ENCODE data around the gene THBS2. TPM values are rescaled to one million over a fixed set of nuclear protein-coding genes. Genes with fewer than 3 reads are reported as not detected.

The THBS2 gene
- total RNA-seq, 1 donor from 2014 or later, result 86.4 TPM

DNA sequence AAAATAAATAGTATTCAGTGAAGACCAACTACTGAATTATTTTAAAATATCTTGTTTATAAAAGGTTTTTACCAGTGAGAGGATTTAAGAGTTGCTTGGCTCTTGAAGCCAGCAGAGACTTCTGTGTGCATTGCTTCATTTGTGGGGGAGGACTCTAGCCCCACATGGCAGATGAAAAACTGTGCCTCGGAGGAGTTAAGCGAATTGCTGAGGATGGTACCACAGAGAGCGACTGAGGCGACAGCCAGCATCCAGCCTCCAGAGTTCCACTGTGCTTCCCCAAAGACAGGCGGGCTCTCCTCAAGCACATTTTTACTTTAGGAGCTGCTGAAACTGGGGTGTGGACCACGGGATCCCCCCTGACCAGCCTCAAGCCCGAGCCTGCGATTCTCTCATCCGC, 80.7 kb downstream of the THBS2 start:
- peaks cover 14% of the 10 kb centered on the region for H3K4me1 ChIP-seq
- no peaks in the 10 kb centered on the region for H3K9me3 ChIP-seq
- H3K4me3 ChIP-seq, result no peak overlapping the region
- TF ChIP-seq POLR2AphosphoS5 (IDR thresholded peaks at IDR 0.05; ENCODE audit: insufficient read depth in 1 of 2, low read depth in 1 of 2), result no peak
- TF ChIP-seq POLR2A (IDR thresholded peaks at IDR 0.05), result no peak
- TF ChIP-seq, protein P1, sequence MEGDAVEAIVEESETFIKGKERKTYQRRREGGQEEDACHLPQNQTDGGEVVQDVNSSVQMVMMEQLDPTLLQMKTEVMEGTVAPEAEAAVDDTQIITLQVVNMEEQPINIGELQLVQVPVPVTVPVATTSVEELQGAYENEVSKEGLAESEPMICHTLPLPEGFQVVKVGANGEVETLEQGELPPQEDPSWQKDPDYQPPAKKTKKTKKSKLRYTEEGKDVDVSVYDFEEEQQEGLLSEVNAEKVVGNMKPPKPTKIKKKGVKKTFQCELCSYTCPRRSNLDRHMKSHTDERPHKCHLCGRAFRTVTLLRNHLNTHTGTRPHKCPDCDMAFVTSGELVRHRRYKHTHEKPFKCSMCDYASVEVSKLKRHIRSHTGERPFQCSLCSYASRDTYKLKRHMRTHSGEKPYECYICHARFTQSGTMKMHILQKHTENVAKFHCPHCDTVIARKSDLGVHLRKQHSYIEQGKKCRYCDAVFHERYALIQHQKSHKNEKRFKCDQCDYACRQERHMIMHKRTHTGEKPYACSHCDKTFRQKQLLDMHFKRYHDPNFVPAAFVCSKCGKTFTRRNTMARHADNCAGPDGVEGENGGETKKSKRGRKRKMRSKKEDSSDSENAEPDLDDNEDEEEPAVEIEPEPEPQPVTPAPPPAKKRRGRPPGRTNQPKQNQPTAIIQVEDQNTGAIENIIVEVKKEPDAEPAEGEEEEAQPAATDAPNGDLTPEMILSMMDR (IDR thresholded peaks at IDR 0.05), result no peak
- peak overlapping the region; percentile 84 for H3K27ac ChIP-seq
- no peaks in the 10 kb centered on the region for H3K36me3 ChIP-seq
- intact Hi-C loops (cut with DNase I), result no loop called here
- DNase-seq (ENCODE audit: extremely low spot score in 2 of 2), result peak; percentile 72
- H3K27me3 ChIP-seq, result no peaks in the 10 kb centered on the region

DNA sequence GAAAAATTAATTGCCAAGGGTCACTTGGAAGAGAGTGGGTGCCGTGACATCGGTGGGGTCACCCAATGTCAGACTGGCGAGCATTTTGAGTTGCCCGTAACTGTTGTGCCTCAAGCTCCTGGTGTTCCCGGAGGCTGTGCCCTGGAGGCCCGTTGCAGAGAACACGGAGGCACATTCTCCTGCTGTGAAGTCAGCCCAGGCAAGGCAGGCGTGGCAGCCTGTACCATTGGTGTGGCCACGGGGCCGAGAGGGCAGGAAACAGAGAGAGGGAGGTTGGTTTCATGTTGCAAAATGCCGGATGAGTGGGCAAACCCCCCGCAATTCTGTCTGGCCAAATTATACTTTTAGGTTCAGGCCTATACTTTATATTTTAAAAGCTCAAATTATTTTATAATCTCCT, 81.2 kb downstream of the THBS2 start:
- H3K27ac ChIP-seq, result peak overlapping the region; percentile 84
- peak in 1 of 2 donors; percentile 61 for TF ChIP-seq POLR2AphosphoS5 (IDR thresholded peaks at IDR 0.05; ENCODE audit: insufficient read depth in 1 of 2, low read depth in 1 of 2)
- TF ChIP-seq, protein P1 (IDR thresholded peaks at IDR 0.05), result no peak

DNA sequence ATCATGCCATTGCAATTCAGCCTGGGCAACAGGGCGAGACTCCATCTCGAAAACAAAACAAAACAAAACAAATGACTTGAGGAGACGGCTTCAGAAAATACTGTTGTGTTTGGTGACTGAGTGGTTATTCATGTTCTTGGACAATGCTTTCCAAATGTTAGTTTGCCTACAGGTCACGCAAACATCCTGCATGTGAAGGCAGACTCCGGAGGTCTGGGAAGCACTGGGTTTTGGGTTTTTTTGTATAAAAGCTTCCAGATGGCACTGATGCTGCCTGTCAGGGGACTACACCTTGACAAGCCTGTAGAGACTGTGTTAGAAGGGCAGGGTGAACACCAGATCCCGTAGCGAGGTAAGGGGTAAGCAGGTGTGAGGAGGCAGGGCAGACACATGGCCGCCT, 81.7 kb downstream of the THBS2 start:
- Histone ChIP-seq H3K27ac (peak overlapping the region; percentile 84), H3K4me1 (peaks cover 14% of the 10 kb centered on the region), H3K36me3 (no peaks in the 10 kb centered on the region), H3K4me3 (no peak overlapping the region), H3K9me3 (no peaks in the 10 kb centered on the region), H3K27me3 (no peaks in the 10 kb centered on the region)
- intact Hi-C loops (cut with DNase I), result no loop called here
- peak; percentile 77 to 85 for DNase-seq (ENCODE audit: extremely low spot score in 2 of 2)
- TF ChIP-seq, protein P1 (IDR thresholded peaks at IDR 0.05), result no peak
- TF ChIP-seq POLR2AphosphoS5 (IDR thresholded peaks at IDR 0.05; ENCODE audit: insufficient read depth in 1 of 2, low read depth in 1 of 2) (no peak), POLR2A (IDR thresholded peaks at IDR 0.05) (no peak)

More for the DNA sequence above, 81.2 kb downstream of the THBS2 start:
- Histone ChIP-seq H3K4me3 (no peak overlapping the region), H3K27me3 (no peaks in the 10 kb centered on the region), H3K36me3 (no peaks in the 10 kb centered on the region), H3K4me1 (peaks cover 14% of the 10 kb centered on the region), H3K9me3 (no peaks in the 10 kb centered on the region)
- intact Hi-C loops (cut with DNase I), result no loop called here
- DNase-seq (ENCODE audit: extremely low spot score in 2 of 2), result peak; percentile 55 to 86

DNA sequence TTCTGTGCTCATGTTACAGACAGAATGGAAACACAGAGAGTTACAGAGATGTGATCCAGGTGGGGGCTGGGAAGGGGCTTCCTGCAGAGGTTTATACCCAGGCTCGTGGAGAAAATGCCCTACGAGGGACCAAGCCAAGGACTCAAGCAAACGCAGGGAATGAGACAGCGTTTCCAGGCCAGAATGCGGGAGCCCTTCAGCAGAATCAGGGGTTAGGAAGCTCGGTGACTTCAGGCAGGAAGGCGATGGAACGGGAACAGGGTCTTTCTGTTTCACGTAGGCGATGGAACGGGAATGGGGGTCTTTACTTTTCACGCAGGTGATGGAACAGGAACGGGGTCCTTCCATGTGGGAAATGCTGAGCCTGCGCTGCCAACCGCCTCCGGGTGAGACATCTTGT, 82.6 kb downstream of the THBS2 start:
- Histone ChIP-seq H3K27ac (peak overlapping the region; percentile 84), H3K36me3 (no peaks in the 10 kb centered on the region), H3K9me3 (no peaks in the 10 kb centered on the region), H3K27me3 (no peaks in the 10 kb centered on the region), H3K4me3 (no peak overlapping the region), H3K4me1 (peaks cover 14% of the 10 kb centered on the region)
- TF ChIP-seq POLR2A (IDR thresholded peaks at IDR 0.05) (no peak), POLR2AphosphoS5 (IDR thresholded peaks at IDR 0.05; ENCODE audit: insufficient read depth in 1 of 2, low read depth in 1 of 2) (no peak)
- TF ChIP-seq, protein P1 (IDR thresholded peaks at IDR 0.05), result no peak
- intact Hi-C loops (cut with DNase I), result no loop called here
- DNase-seq (ENCODE audit: extremely low spot score in 2 of 2), result peak; percentile 52 to 79

DNA sequence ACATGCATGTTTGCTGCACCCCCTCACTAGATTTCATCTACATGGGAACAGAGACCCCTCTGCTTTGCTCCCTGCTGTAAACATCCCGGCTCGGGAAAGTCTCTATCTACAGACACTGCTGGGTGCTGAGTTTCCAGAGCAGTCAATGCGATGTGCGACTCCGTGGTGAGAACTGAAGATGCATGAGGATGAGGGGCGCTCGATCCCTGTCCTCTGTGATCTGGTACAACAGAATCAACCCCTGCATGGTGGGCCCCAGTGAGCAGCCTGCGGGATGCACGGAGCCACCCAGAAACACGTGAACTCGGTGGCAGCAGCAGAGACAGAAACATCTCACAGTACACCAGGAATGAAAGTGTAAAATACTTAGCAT, 83.1 kb downstream of the THBS2 start:
- intact Hi-C loops (cut with DNase I), result no loop called here
- Histone ChIP-seq H3K4me1 (peaks cover 14% of the 10 kb centered on the region), H3K36me3 (no peaks in the 10 kb centered on the region), H3K27ac (peak overlapping the region; percentile 84), H3K9me3 (no peaks in the 10 kb centered on the region), H3K4me3 (no peak overlapping the region), H3K27me3 (no peaks in the 10 kb centered on the region)
- TF ChIP-seq POLR2A (IDR thresholded peaks at IDR 0.05), result no peak
- TF ChIP-seq, protein P1 (IDR thresholded peaks at IDR 0.05), result no peak
- no peak for TF ChIP-seq POLR2AphosphoS5 (IDR thresholded peaks at IDR 0.05; ENCODE audit: insufficient read depth in 1 of 2, low read depth in 1 of 2)
- peak; percentile 81 to 88 for DNase-seq (ENCODE audit: extremely low spot score in 2 of 2)

Data from vagina (tissue), 2 donors.